GM12891 (cell line): ENCODE data around the gene CPS1.

Source experiments
- DNase-seq: peaks from one replicate; pipeline ENCODE4 v3.0.0; 2011; ENCODE audit warnings: low spot score; ENCODE audit not compliant: insufficient read length
- FAIRE-seq: peaks from 2 replicates; lab custom pipeline; 2011; peaks lifted over from hg19 to GRCh38; lab: Jason Lieb, UNC
- PAX5 ChIP-seq: IDR thresholded peaks from 2 replicates; pipeline ENCODE4 v1.6.1; 2011; ENCODE audit warnings: low read length, moderate library complexity, mild to moderate bottlenecking; ENCODE audit not compliant: insufficient read depth, severe bottlenecking
- POLR2A ChIP-seq: IDR thresholded peaks from 2 replicates; pipeline ENCODE4 v1.6.1; 2011; ENCODE audit warnings: low read depth, low read length, control low read depth
- POLR2AphosphoS5 ChIP-seq: IDR thresholded peaks from 2 replicates; pipeline ENCODE4 v1.6.1; 2011; ENCODE audit warnings: low read depth, low read length, control low read depth
- POU2F2 ChIP-seq: IDR thresholded peaks from 2 replicates; pipeline ENCODE4 v1.6.1; 2011; ENCODE audit warnings: low read depth, mild to moderate bottlenecking, control low read depth, low read length, moderate library complexity
- SPI1 ChIP-seq: IDR thresholded peaks from 2 replicates; pipeline ENCODE4 v1.6.1; 2011; ENCODE audit warnings: low read depth, low read length, control low read depth
- TAF1 ChIP-seq: IDR thresholded peaks from 2 replicates; pipeline ENCODE4 v1.6.1; 2011; ENCODE audit warnings: low read depth, low read length, control low read depth

CPS1 gene

DNA sequence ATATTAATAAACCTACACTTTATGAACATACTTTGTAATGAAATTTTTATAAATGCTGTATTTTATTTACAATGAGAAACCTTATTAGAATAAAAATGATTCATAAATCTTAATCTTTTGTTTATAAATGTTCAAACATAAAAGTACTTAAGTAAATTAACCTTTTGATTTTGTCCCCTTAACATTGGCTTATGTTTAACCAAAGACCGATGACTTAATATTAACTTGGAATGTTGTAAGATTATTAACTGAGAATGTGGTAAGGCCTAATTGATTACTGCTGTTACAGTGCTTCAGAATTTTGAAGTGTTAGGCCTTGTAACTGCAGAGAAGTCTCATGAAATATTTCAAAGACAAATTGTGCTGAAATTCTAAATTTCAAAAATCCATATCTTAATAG, 5.7 kb downstream of the CPS1 start:
- FAIRE-seq (no peak), DNase-seq (no peak)
- TF ChIP-seq POU2F2 (no peak), SPI1 (no peak), POLR2AphosphoS5 (no peak), POLR2A (no peak), TAF1 (no peak)

DNA sequence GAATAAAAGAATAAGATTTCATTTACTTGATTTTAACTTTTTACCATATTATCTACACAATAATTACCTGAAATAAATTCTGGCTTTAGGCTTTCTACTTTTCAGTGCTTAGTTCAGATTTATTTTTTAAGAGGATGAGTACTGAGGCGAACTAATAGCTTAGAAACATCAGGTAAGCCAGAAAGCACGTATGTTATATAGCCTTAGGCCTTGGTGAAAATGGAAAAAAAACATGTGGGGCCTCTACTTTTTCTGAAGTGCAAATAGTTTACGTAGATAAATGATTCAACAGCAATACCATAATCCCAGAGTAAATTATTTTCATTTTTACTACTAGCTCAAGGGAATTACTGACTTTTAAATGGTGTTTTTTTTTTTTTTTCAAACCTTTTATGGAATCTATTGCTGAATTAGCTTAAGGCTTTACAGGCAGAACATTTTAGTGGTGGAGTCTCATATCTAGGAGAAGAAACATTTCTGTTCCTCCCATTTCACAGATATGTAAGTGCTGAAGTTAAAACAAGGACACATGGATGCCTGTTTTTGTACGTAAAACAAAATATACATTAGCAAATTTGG, 6.2 kb downstream of the CPS1 start:
- FAIRE-seq (no peak), DNase-seq (no peak)
- TF ChIP-seq TAF1 = no peak
- TF ChIP-seq POU2F2 = no peak
- no peak for TF ChIP-seq PAX5
- TF ChIP-seq POLR2AphosphoS5 = no peak
- no peak for TF ChIP-seq POLR2A
- TF ChIP-seq SPI1 = no peak

DNA sequence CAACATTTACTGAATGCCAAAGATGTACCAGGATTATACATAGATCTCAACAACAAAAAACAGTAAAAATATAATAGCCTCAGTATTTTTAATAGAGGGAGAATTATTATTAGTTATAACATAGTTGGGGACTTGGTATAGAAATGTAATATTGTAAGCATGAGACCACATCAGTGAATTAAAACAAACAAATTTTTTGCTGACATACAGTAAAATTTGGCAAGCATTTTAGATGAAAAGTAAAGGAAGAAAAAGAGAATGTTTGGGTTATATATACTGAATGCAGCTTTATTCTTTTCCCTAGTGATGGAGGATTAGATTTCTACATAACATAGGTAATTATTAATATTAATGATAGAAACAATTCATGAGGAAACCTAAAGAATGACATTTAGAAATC, 10.9 kb downstream of the CPS1 start:
- TF ChIP-seq POLR2A (no peak), SPI1 (no peak), POU2F2 (no peak), PAX5 (no peak), TAF1 (no peak)
- FAIRE-seq = no peak

DNA sequence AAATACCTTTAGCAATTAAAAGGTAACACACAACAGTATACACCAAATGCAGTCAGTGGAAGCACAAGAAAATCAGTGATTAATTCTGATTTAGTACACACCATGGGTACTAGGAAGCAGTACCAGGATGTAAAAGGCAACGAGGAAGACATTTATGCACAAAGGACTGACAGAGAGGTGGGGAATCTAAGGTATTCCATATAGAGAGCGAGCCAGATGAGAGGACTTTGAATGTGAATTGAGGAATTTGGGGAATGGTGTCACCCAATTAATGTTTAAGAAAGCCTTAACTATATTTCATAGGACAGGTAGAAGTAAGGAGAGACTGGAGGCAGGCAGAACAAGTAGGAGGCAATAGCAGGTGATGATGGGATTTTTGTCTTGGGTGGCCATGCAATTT, 11.7 kb downstream of the CPS1 start:
- no peak for FAIRE-seq
- TF ChIP-seq SPI1 = no peak
- TF ChIP-seq TAF1 = no peak
- TF ChIP-seq POLR2AphosphoS5 = no peak
- no peak for TF ChIP-seq POU2F2
- no peak for TF ChIP-seq PAX5
- no peak for TF ChIP-seq POLR2A
- no peak for DNase-seq

More for the DNA sequence above, 10.9 kb downstream of the CPS1 start:
- no peak for DNase-seq

DNA sequence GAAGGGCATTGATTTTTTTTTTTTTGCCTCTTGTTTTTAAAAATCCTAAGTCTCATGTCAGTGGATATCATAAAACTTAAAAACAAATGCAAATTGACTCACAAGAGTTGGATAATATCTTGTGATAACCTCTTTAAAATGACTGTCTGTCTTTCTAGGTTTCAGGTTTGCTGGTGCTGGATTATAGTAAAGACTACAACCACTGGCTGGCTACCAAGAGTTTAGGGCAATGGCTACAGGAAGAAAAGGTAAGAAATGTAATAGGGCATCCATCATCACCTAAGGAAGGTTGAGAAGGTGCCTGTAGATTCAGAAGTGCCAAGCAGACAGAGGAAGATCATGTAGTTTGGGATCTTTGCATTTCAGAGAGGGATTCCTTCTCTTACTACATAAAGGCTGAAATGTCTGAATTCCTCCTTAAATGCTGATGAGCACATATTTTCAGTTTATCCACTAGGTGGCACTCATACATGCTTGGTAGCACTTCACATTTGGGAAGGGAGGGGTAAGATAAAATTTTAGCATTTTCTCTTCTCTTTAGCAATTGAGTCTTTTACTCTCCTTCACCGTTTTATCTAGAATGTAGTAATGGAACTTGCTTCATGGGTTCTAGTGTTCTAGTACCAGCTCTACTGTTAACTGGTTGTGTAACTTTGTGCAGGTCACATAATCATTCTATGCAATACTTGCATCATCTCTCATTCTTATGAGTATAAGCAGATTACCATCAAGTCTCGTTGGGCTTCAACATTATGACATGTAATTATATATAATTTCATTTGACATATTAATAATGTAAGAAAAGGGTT, 21.1 kb downstream of the CPS1 start:
- peak; percentile 2 for DNase-seq
- peak; percentile 77 for FAIRE-seq
- TF ChIP-seq TAF1 = no peak
- TF ChIP-seq PAX5 = no peak
- no peak for TF ChIP-seq POU2F2
- TF ChIP-seq SPI1 = no peak
- no peak for TF ChIP-seq POLR2AphosphoS5
- no peak for TF ChIP-seq POLR2A

DNA sequence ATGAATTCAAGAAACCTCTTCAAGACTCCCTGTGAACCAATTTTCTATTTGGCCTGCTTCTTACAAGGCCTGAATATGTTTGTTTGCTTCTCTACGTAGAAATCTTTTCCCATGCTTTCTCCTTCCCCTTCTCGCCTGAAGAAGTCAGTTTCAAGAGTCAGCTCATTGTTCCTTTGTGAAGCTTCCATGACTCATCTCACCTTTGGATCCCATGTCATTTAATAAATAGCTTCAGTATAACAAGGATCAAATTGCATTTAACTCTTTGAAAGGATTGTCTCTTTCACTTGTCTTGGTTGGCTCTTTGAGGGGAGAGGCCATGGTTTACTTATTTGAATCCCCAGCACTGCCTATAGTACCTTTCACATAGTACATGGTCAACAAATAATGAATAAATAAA, 28.4 kb downstream of the CPS1 start:
- DNase-seq (no peak), FAIRE-seq (no peak)
- TF ChIP-seq PAX5 (no peak), TAF1 (no peak), POU2F2 (no peak), POLR2A (no peak), POLR2AphosphoS5 (no peak), SPI1 (no peak)

DNA sequence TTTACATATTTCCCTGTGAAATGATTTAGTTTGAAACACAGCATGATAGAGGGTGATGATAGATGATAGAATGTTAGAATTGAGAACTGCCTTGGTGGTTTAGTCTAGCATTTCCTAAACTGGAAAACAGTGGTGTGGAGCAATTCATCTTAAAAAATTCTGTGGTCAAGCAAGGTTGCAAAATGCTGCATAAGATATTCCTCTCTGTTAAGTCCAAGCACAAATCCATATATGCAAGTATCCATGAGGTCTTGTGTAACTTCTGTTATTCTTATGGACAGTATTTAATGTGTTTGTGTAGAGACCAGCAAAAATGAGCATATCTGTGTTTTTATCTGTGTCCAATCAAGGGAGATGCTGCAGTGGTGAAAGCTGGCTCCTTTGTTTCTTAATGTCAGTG, 30.0 kb downstream of the CPS1 start:
- FAIRE-seq (no peak), DNase-seq (no peak)
- TF ChIP-seq TAF1 (no peak), POLR2AphosphoS5 (no peak)

DNA sequence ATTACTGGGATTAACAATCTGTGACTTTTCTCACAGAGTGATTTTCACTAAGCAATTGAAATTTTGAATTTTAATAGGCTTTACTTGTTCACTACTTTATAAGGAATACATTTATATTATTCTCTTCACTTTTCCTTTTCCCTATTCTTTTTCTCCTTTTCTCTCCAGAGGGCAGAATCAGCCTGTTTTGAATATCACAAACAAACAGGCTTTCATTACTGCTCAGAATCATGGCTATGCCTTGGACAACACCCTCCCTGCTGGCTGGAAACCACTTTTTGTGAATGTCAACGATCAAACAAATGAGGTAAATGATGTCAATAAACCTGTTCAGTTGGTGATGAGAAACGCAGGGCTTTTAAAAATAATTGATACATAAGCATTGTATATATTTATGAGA, 35.3 kb downstream of the CPS1 start:
- FAIRE-seq (no peak), DNase-seq (no peak)
- TF ChIP-seq POLR2AphosphoS5 (no peak), PAX5 (no peak), SPI1 (no peak), POU2F2 (no peak), TAF1 (no peak), POLR2A (no peak)

DNA sequence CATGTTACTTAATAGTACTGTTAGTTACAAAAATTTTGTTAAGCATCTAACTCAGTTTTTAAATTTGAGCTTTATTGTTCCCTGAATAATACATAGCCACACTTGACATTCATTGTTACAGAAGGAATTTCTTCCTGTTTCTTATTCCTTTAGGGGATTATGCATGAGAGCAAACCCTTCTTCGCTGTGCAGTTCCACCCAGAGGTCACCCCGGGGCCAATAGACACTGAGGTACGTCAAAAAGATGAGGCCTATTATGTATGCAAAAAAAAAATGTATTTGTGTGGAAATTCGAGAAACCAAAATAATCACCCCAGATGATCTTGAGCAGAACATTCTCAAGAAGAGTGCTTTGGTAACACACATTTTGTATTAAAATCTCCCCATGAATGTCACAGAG, 36.3 kb downstream of the CPS1 start:
- DNase-seq = no peak
- no peak for FAIRE-seq

More for the DNA sequence above, 36.3 kb downstream of the CPS1 start:
- TF ChIP-seq SPI1 (no peak), POLR2AphosphoS5 (no peak), POLR2A (no peak), POU2F2 (no peak), PAX5 (no peak), TAF1 (no peak)
